Left lung (tissue), 10 donors: ENCODE data around the gene WNK1. TPM values are rescaled to one million over a fixed set of nuclear protein-coding genes. Genes with fewer than 3 reads are reported as not detected.
A peak's percentile ranks its signal among the peaks of the same experiment; 100 is the strongest.

Experiments
- ATAC-seq: fragments of 200-7000 bp; cut with Tn5 transposase; one replicate; pipeline ENCODE4 v1.9.1; 2020; ENCODE audit warnings: moderate library complexity
- DNase-seq, 4 donors: peaks; one replicate each; pipeline ENCODE4 v3.0.0-alpha.2; 2013 to 2020
- H3K27ac ChIP-seq, 2 donors: fragments of 200-600 bp; sonication (generic) in 1 of 2; one replicate each; pipeline versions ENCODE4 v1.5.0 to v1.8.0; 2020 to 2021
- H3K27me3 ChIP-seq, 2 donors: fragments of 200-600 bp; sonication (generic) in 1 of 2; one replicate each; pipeline versions ENCODE4 v1.5.0 to v1.8.0; 2020 to 2021
- H3K36me3 ChIP-seq, 2 donors: fragments of 200-600 bp; sonication (generic) in 1 of 2; one replicate each; pipeline versions ENCODE4 v1.5.0 to v1.8.0; 2020 to 2021
- H3K4me1 ChIP-seq, 2 donors: fragments of 200-600 bp; one replicate each; pipeline ENCODE4 v1.8.0; 2021
- H3K4me3 ChIP-seq, 2 donors: fragments of 200-600 bp; sonication (generic) in 1 of 2; one replicate each; pipeline versions ENCODE4 v1.5.0 to v1.8.0; 2020 to 2021; ENCODE audit warnings: mild to moderate bottlenecking in 1 of 2
- H3K9me3 ChIP-seq, 2 donors: fragments of 200-600 bp; sonication (generic) in 1 of 2; one replicate each; pipeline versions ENCODE4 v1.5.0 to v1.8.0; 2020 to 2021
- CTCF ChIP-seq, 2 donors: fragments of 200-600 bp; sonication (generic) in 1 of 2; IDR thresholded peaks; one replicate each; pipeline versions ENCODE4 v1.5.0 to v1.8.0; 2021; ENCODE audit warnings: antibody characterized with exemption in 2 of 2
- intact Hi-C, 2 donors: fragments of 100-400 bp; cut with DNase I; formaldehyde crosslinking; loops; one replicate each; pipeline versions ENCODE4 v1.11.2 to v1.14.2; 2022
- polyA plus RNA-seq, 6 donors: library from polyadenylated mRNA; unstranded; fragments of 120-200 nt; gene quantifications; one replicate each; pipeline ENCODE4 v1.2.1, GENCODE V29; 2013; ENCODE audit not compliant: insufficient read length in 6 of 6
- total RNA-seq, 2 donors: library from RNA; stranded (reverse); fragmentation: NEBNext Ultra II Directional; extraction: Animal tissue kit (Norgen Biotek cat#: 25700); gene quantifications; one replicate each; pipeline ENCODE4 v1.2.1, GENCODE V29; 2021
- donor health status: DM: no; HTN: yes; CAD: no.
- donor health status: DM: no; HTN: no; CAD: no.

The WNK1 gene
- total and polyA plus RNA-seq, 8 donors: 94.4 to 245 (median 111) TPM

- no peak for TF ChIP-seq CTCF (IDR thresholded peaks at IDR 0.05)
- no peak for ATAC-seq
- no peaks in the 10 kb centered on the region for H3K9me3 ChIP-seq
- H3K27me3 ChIP-seq: no peaks in the 10 kb centered on the region
- DNase-seq: no peak
- intact Hi-C loops: no loop called here
- peaks cover 0 to 80% of the 10 kb centered on the region in 2 donors for H3K36me3 ChIP-seq
- no peak overlapping the region for H3K27ac ChIP-seq
- no peaks in the 10 kb centered on the region for H3K4me1 ChIP-seq
- no peak overlapping the region for H3K4me3 ChIP-seq
Measured at GRCh38 chr12:873954-874353, 121.6 kb downstream of the WNK1 start.

- peaks cover 3 to 91% of the 10 kb centered on the region in 2 donors for H3K36me3 ChIP-seq
- DNase-seq (no peak), ATAC-seq (no peak)
- H3K4me3 ChIP-seq: no peak overlapping the region
- intact Hi-C loops: no loop called here
- H3K27ac ChIP-seq: no peak overlapping the region
- H3K9me3 ChIP-seq: no peaks in the 10 kb centered on the region
- no peak for TF ChIP-seq CTCF (IDR thresholded peaks at IDR 0.05)
- H3K4me1 ChIP-seq: no peaks in the 10 kb centered on the region
- no peaks in the 10 kb centered on the region for H3K27me3 ChIP-seq
Measured at GRCh38 chr12:879641-880040, 127.3 kb downstream of the WNK1 start.

- no peak for TF ChIP-seq CTCF (IDR thresholded peaks at IDR 0.05)
Measured at GRCh38 chr12:880656-881055, 128.3 kb downstream of the WNK1 start.

GRCh38 chr12:884746-885414 lies 132.5 kb downstream of the WNK1 start:
- no peaks in the 10 kb centered on the region for H3K4me1 ChIP-seq
- H3K36me3 ChIP-seq: peaks cover 6 to 100% of the 10 kb centered on the region in 2 donors
- peak in 1 of 4 donors; percentile 7 for DNase-seq
- intact Hi-C loops: no loop called here
- H3K27me3 ChIP-seq: no peaks in the 10 kb centered on the region
- H3K27ac ChIP-seq: no peak overlapping the region
- no peak for TF ChIP-seq CTCF (IDR thresholded peaks at IDR 0.05)
- H3K9me3 ChIP-seq: no peaks in the 10 kb centered on the region
- H3K4me3 ChIP-seq: no peak overlapping the region
- ATAC-seq: no peak

More at GRCh38 chr12:880656-881055, 128.3 kb downstream of the WNK1 start:
- no peaks in the 10 kb centered on the region for H3K9me3 ChIP-seq
- intact Hi-C loops: no loop called here
- ATAC-seq (no peak), DNase-seq (no peak)
- H3K4me3 ChIP-seq: no peak overlapping the region
- H3K27ac ChIP-seq: no peak overlapping the region
- peaks cover 3 to 92% of the 10 kb centered on the region in 2 donors for H3K36me3 ChIP-seq
- H3K27me3 ChIP-seq: no peaks in the 10 kb centered on the region
- H3K4me1 ChIP-seq: no peaks in the 10 kb centered on the region

- TF ChIP-seq CTCF (IDR thresholded peaks at IDR 0.05): no peak
- intact Hi-C loops: no loop called here
- Histone ChIP-seq H3K36me3 (peaks cover 6 to 100% of the 10 kb centered on the region in 2 donors), H3K9me3 (no peaks in the 10 kb centered on the region), H3K27me3 (no peaks in the 10 kb centered on the region), H3K4me1 (no peaks in the 10 kb centered on the region), H3K4me3 (no peak overlapping the region), H3K27ac (no peak overlapping the region)
- no peak for DNase-seq
- no peak for ATAC-seq
Measured at GRCh38 chr12:885701-886100, 133.3 kb downstream of the WNK1 start.
